ENCODE data around the gene TENM4.

Gene TENM4

DNA sequence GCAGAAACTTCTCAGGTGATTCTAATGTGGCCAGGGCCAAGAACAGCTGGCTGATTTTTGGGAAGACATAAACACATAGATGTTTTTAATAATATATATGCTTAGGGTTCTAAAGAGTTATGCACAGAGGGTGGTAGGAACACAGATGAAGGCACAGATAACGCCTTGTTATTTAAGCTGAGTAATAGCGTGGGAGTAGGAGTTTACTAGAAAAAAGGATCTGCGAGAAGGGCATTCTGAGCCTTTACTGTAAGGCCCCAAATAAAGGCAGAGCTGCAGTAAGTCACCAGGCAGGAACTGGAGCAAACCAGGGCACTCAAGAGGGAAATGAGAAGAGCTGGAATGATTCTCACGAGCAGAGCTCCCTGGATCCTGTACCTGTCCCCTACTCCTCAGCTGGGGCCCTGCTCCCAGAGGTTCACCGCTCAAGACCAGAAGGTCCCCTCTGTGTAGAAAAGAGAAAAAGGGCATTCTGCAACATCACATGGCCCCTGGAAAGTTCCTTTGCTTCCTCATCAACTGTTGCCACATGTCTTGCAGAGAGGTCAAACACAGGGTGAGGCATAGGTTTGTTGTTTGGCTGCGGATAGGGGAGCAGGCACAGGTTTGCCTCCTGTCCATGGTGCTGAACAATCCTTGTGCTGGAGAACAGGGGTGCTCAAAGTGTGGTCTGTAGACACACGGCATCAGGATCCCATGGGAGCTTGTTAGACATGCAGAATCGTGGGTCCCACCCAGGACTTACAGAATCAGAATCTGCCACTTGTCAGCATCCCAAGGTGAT lies 125.7 kb downstream of the TENM4 start:
- no peak overlapping the region for H3K27ac ChIP-seq (ENCODE audit: low read length)
- H3K4me2 ChIP-seq (ENCODE audit: insufficient read depth, low read length), result no peak overlapping the region
- TF ChIP-seq EZH2 (IDR thresholded peaks at IDR 0.05; ENCODE audit: borderline replicate concordance, low read depth, low read length, severe bottlenecking), result no peak
- no peak for TF ChIP-seq CTCF (IDR thresholded peaks at IDR 0.05; ENCODE audit: borderline replicate concordance, extremely low read depth, low read length, poor library complexity, severe bottlenecking)
- H3K9ac ChIP-seq (ENCODE audit: low read depth, low read length), result no peak overlapping the region
- no peaks in the 10 kb centered on the region for H3K9me3 ChIP-seq (ENCODE audit: insufficient read depth, low read length, severe bottlenecking)
- no peaks in the 10 kb centered on the region for H3K79me2 ChIP-seq (ENCODE audit: insufficient read depth, low read length)
- H3K4me3 ChIP-seq (ENCODE audit: low read depth in 1 of 2, low read length in 2 of 2), result no peak overlapping the region
- peak; percentile 15 for DNase-seq
- H3K27me3 ChIP-seq (ENCODE audit: insufficient read depth, low read length, poor library complexity), result no peaks in the 10 kb centered on the region
- ATAC-seq (ENCODE audit: insufficient read depth, low read depth), result peak; percentile 64; the same call in 1 of the 3 replicates
- no peaks in the 10 kb centered on the region for H3K36me3 ChIP-seq (ENCODE audit: insufficient read depth, low read length)
- H2AFZ ChIP-seq (ENCODE audit: low read depth, low read length), result no peak overlapping the region
- H3K4me1 ChIP-seq (ENCODE audit: insufficient read depth, low read length), result no peaks in the 10 kb centered on the region
- no peaks in the 10 kb centered on the region for H4K20me1 ChIP-seq (ENCODE audit: insufficient read depth, low read length)

DNA sequence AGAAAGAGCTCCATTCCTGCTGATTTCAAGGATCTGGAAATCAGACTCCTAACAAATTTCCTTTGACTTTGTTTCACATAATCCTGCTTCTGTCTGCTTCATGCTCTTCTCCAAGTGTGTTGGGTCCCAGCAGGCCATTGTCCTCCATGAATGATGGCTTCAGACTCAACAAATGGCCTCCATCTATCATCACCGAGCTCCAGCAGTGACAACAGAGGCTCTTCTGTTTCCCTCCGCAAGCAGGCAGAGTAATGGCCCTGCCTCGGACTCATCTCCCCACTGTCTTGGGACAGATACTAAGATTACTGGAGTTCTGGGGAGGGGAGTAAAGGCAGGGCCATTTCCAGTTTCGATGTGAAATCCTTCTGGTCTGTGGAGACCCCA lies 127.3 kb downstream of the TENM4 start:
- Histone ChIP-seq H3K4me3 (ENCODE audit: low read depth in 1 of 2, low read length in 2 of 2) (no peak overlapping the region), H3K4me1 (ENCODE audit: insufficient read depth, low read length) (no peaks in the 10 kb centered on the region), H3K9ac (ENCODE audit: low read depth, low read length) (no peak overlapping the region), H3K27ac (ENCODE audit: low read length) (no peak overlapping the region), H3K79me2 (ENCODE audit: insufficient read depth, low read length) (no peaks in the 10 kb centered on the region), H3K27me3 (ENCODE audit: insufficient read depth, low read length, poor library complexity) (no peaks in the 10 kb centered on the region), H3K4me2 (ENCODE audit: insufficient read depth, low read length) (no peak overlapping the region), H2AFZ (ENCODE audit: low read depth, low read length) (no peak overlapping the region), H3K9me3 (ENCODE audit: insufficient read depth, low read length, severe bottlenecking) (no peaks in the 10 kb centered on the region), H4K20me1 (ENCODE audit: insufficient read depth, low read length) (no peaks in the 10 kb centered on the region), H3K36me3 (ENCODE audit: insufficient read depth, low read length) (no peaks in the 10 kb centered on the region)
- no peak for TF ChIP-seq EZH2 (IDR thresholded peaks at IDR 0.05; ENCODE audit: borderline replicate concordance, low read depth, low read length, severe bottlenecking)
- DNase-seq, result no peak
- no peak for ATAC-seq (ENCODE audit: insufficient read depth, low read depth)

DNA sequence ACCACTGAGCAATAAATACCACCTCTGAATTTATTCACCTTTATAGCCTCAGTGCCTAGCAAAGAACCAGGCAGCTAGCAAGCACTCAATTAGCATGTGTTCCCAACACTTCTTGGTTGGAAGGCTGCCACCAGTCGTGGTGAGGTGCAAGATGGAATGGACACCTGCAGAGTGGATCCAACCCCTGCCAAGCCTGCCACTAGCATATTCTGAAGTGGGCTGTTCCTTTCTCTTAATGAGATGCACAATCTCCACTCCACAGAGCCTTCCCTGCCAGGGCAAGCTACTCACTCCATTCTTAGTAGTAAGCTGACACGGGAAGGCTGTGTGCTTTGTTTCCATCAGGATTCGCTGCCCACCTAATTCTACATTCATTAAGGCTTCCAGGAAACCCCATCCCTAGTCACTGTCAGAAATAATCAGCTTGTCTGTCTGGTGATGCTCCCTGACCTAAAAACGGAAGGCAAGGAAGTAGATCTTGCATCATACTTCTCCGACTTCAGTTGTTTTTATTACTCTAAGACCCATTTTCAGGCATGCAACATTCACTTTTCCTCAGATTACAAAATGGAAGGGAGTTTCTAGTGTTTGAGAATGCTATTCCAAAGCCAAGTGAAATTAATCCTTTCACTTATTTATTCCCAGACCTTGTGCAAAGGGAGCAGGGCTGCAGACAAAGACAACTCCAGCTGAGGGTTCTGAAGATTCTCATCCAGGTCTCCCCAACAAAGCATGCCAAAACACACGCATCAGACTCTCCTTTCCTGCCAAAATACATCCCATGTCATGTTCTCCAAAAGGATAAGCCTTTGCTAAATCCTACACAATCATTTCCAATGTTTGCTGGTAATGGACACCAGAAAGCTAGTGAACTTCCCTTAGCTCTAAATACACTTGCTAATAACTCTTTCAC lies 128.0 kb downstream of the TENM4 start:
- H3K27me3 ChIP-seq (ENCODE audit: insufficient read depth, low read length, poor library complexity), result no peaks in the 10 kb centered on the region
- no peak for DNase-seq
- H3K9me3 ChIP-seq (ENCODE audit: insufficient read depth, low read length, severe bottlenecking), result no peaks in the 10 kb centered on the region
- no peaks in the 10 kb centered on the region for H3K4me1 ChIP-seq (ENCODE audit: insufficient read depth, low read length)
- no peak for TF ChIP-seq CTCF (IDR thresholded peaks at IDR 0.05; ENCODE audit: borderline replicate concordance, extremely low read depth, low read length, poor library complexity, severe bottlenecking)
- TF ChIP-seq EZH2 (IDR thresholded peaks at IDR 0.05; ENCODE audit: borderline replicate concordance, low read depth, low read length, severe bottlenecking), result no peak
- H4K20me1 ChIP-seq (ENCODE audit: insufficient read depth, low read length), result no peaks in the 10 kb centered on the region
- H3K27ac ChIP-seq (ENCODE audit: low read length), result no peak overlapping the region
- ATAC-seq (ENCODE audit: insufficient read depth, low read depth), result no peak
- no peaks in the 10 kb centered on the region for H3K79me2 ChIP-seq (ENCODE audit: insufficient read depth, low read length)
- no peaks in the 10 kb centered on the region for H3K36me3 ChIP-seq (ENCODE audit: insufficient read depth, low read length)
- no peak overlapping the region for H3K4me3 ChIP-seq (ENCODE audit: low read depth in 1 of 2, low read length in 2 of 2)
- no peak overlapping the region for H3K9ac ChIP-seq (ENCODE audit: low read depth, low read length)
- no peak overlapping the region for H3K4me2 ChIP-seq (ENCODE audit: insufficient read depth, low read length)
- no peak overlapping the region for H2AFZ ChIP-seq (ENCODE audit: low read depth, low read length)

DNA sequence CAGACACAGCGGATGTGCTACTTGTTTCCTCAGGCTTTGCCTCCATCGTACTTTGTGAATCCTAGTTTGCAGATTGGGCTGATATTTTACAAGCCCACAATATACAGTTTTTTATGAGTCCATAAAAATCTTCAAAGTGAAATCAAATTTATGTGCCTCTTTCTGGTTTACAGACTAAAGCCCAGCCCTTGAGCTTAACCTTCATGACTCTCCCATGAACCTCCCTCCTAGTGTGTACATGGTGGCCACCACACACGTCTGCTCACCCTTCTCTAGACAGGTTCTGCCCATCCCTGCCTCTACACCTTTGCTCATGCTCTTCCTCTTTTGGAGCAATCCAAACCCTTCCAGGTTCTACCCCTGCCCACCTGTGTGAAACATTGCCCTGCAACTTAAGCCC lies 129.4 kb downstream of the TENM4 start:
- Histone ChIP-seq H3K4me2 (ENCODE audit: insufficient read depth, low read length) (no peak overlapping the region), H3K4me3 (ENCODE audit: low read depth in 1 of 2, low read length in 2 of 2) (no peak overlapping the region), H3K79me2 (ENCODE audit: insufficient read depth, low read length) (no peaks in the 10 kb centered on the region), H3K27ac (ENCODE audit: low read length) (no peak overlapping the region), H3K9ac (ENCODE audit: low read depth, low read length) (no peak overlapping the region), H3K9me3 (ENCODE audit: insufficient read depth, low read length, severe bottlenecking) (no peaks in the 10 kb centered on the region), H3K4me1 (ENCODE audit: insufficient read depth, low read length) (no peaks in the 10 kb centered on the region), H4K20me1 (ENCODE audit: insufficient read depth, low read length) (no peaks in the 10 kb centered on the region), H3K27me3 (ENCODE audit: insufficient read depth, low read length, poor library complexity) (no peaks in the 10 kb centered on the region), H2AFZ (ENCODE audit: low read depth, low read length) (no peak overlapping the region), H3K36me3 (ENCODE audit: insufficient read depth, low read length) (no peaks in the 10 kb centered on the region)
- TF ChIP-seq EZH2 (IDR thresholded peaks at IDR 0.05; ENCODE audit: borderline replicate concordance, low read depth, low read length, severe bottlenecking), result no peak
- no peak for ATAC-seq (ENCODE audit: insufficient read depth, low read depth)
- DNase-seq, result no peak

All from DND-41 (cell line).